Activated CD4-positive, alpha-beta memory T cell treated with anti-CD3 and anti-CD28 coated beads for 36 hours (primary cell): ENCODE results near the gene RHBDD1. TPM values are rescaled to one million over a fixed set of nuclear protein-coding genes. Genes with fewer than 3 reads are reported as not detected.

Source experiments
- CTCF ChIA-PET: fragments of 350-600 bp; sonication (Branson Sonifier 250); formaldehyde crosslinking; loops from one replicate; lab custom pipeline; 2021; ENCODE audit warnings: antibody characterized with exemption, inconsistent platforms; lab: Charles Lee
- POLR2A ChIA-PET: fragments of 350-600 bp; sonication (Branson Sonifier 250); formaldehyde crosslinking; loops from one replicate; lab custom pipeline; 2021; ENCODE audit warnings: antibody characterized with exemption; lab: Charles Lee
- DNase-seq: peaks from one replicate; pipeline ENCODE4 v3.0.0-alpha.2; 2020
- H3K27ac Mint-ChIP-seq: one replicate; pipeline ENCODE4 v1.8.0; 2021; ENCODE audit warnings: mixed read lengths
- H3K27me3 Mint-ChIP-seq: one replicate; pipeline ENCODE4 v1.8.0; 2021; ENCODE audit warnings: mixed read lengths
- H3K36me3 Mint-ChIP-seq: one replicate; pipeline ENCODE4 v1.8.0; 2021; ENCODE audit warnings: mixed read lengths
- H3K4me1 Mint-ChIP-seq: one replicate; pipeline ENCODE4 v1.8.0; 2021; ENCODE audit warnings: low read depth, mixed read lengths
- H3K4me3 Mint-ChIP-seq: one replicate; pipeline ENCODE4 v1.8.0; 2021; ENCODE audit warnings: mild to moderate bottlenecking, mixed read lengths
- H3K9me3 Mint-ChIP-seq: one replicate; pipeline ENCODE4 v1.8.0; 2021; ENCODE audit warnings: mixed read lengths
- intact Hi-C: fragments of 100-400 bp; cut with micrococcal nuclease; formaldehyde crosslinking; loops from one replicate; pipeline ENCODE4 v1.15.1; 2023
- total RNA-seq, 2 experiments: library from RNA; stranded (reverse); gene quantifications; one replicate each; pipeline ENCODE4 v1.2.3, GENCODE V29; 2021

RHBDD1 gene
- total RNA-seq, 2 experiments from 2014 or later = 38.0 to 41.1 TPM

DNA sequence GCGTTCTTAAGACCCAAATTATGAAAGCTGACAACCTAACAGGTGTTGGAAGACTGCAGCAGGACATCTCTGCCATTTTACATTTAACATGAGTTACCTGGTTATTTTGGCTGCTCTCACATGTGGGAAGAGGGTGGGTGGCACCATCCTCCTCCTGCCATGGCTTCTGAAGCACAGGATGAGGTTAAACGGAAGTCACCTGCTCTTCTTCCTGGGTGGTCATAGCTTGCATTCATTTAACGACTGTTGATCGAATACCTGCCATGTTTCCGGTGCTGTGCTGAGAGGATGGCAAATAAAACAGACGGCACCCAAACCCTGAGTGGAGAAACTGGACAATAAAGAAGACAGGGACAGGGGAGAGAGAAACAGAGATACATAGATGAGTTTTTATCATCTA is 118.0 kb downstream of the RHBDD1 start:
- POLR2A ChIA-PET = no interaction called here

DNA sequence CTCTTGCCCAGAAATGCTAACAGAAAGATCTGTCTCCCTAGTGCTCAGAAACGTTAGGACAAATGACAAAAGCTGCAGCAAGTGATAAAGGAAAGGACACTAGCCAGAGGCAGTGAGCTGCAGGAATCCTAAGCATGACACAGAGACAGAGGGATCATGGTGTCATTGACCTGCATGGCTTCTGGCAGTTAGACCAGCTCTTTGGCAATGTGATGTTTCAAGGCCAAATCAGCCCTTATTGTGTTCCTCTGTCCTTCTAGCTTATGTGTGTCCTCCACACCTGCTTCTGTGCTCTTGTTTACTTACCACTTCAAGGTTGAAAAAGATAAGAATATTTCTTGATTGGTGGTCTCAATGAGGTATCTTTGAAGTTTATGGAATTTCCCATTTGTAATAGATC is 120.8 kb downstream of the RHBDD1 start:
- Mint-ChIP-seq H3K27ac (no peak overlapping the region), H3K36me3 (peaks cover 31% of the 10 kb centered on the region), H3K27me3 (no peaks in the 10 kb centered on the region), H3K4me3 (no peak overlapping the region), H3K9me3 (peaks cover 11% of the 10 kb centered on the region), H3K4me1 (peaks cover 6% of the 10 kb centered on the region)
- ChIA-PET CTCF (no interaction called here), POLR2A (no interaction called here)
- intact Hi-C loops = no loop called here
- no peak for DNase-seq

More for the DNA sequence above, 118.0 kb downstream of the RHBDD1 start:
- no peak overlapping the region for H3K4me3 Mint-ChIP-seq
- H3K9me3 Mint-ChIP-seq = peaks cover 9% of the 10 kb centered on the region
- no peak for DNase-seq
- no peaks in the 10 kb centered on the region for H3K27me3 Mint-ChIP-seq
- intact Hi-C loops = no loop called here
- peaks cover 35% of the 10 kb centered on the region for H3K36me3 Mint-ChIP-seq
- no peak overlapping the region for H3K27ac Mint-ChIP-seq
- CTCF ChIA-PET = no interaction called here
- peaks cover 6% of the 10 kb centered on the region for H3K4me1 Mint-ChIP-seq

DNA sequence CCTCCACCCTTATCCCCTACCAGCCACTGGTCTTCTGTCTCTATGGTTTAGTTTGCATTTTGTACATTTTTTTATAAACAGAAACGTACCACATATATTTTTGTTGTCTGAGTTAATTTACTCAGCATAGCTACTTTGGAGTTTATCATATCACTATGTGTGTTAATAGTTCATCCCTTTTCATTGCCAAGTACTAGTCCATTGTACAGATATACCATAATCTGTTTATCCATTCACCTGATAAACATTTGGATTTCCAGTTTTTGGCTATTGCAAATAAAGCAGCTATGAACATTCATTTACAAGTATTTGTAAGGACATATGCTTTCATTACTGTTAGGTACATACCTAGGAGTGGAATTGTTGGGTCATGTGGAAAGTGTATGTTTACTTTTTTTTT is 123.6 kb downstream of the RHBDD1 start:
- no peak overlapping the region for H3K4me3 Mint-ChIP-seq
- ChIA-PET POLR2A (no interaction called here), CTCF (no interaction called here)
- peaks cover 11% of the 10 kb centered on the region for H3K9me3 Mint-ChIP-seq
- DNase-seq = no peak
- peaks cover 30% of the 10 kb centered on the region for H3K36me3 Mint-ChIP-seq
- no peaks in the 10 kb centered on the region for H3K27me3 Mint-ChIP-seq
- intact Hi-C loops = no loop called here
- H3K27ac Mint-ChIP-seq = no peak overlapping the region
- no peaks in the 10 kb centered on the region for H3K4me1 Mint-ChIP-seq

DNA sequence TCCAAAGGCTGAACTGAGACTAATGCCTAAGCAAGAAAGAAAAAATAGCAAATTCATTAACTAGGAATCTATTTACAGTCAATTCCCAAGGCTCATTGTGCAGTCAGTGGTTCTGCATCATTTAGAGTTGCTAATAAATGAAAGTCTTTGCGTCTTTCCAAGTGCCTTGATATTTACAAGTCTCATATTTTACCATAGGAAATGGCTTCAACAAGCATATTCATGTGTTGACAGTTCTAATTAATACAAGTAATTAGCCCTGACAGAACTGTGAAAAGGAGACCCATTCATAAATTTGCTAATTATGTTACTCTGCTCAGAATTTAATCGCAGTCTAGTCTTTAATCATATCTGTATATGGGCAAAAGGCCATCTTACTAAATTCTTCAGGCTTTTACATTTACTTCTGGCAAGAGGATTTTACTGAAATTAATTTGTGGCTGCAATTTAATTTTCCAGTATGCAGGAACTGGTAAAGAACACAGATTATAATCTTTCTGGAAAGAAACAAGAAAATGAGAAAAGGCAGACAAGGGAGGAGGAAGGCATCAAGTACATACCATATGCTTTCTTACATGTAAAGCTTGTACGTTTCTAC is 126.4 kb downstream of the RHBDD1 start:
- no peaks in the 10 kb centered on the region for H3K4me1 Mint-ChIP-seq
- H3K27ac Mint-ChIP-seq = no peak overlapping the region
- POLR2A ChIA-PET = no interaction called here
- intact Hi-C loops = no loop called here
- no peak for DNase-seq
- CTCF ChIA-PET = no interaction called here
- H3K4me3 Mint-ChIP-seq = no peak overlapping the region
- H3K36me3 Mint-ChIP-seq = peaks cover 12% of the 10 kb centered on the region
- no peaks in the 10 kb centered on the region for H3K27me3 Mint-ChIP-seq
- peaks cover 11% of the 10 kb centered on the region for H3K9me3 Mint-ChIP-seq

DNA sequence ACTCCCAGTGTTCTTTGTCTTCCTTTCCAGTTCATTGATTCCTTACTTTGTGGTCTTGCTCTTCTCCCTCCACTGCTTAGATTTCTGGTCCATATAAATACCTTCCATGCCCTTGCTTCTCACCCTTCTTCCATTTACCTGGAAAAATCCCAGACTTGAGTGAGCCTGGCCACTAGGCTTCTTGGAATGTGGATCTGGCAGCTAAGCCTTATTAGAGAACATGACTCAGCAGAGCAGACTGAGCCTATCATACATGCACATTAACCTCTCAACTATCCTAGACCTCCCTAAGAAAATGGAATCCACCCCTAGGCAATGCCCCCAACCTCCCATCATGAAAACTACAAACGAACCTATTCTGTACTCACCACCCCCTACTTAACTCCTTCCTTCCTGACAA is 127.7 kb downstream of the RHBDD1 start:
- intact Hi-C loops = no loop called here
- Mint-ChIP-seq H3K36me3 (peaks cover 5% of the 10 kb centered on the region), H3K27ac (no peak overlapping the region), H3K9me3 (peaks cover 3% of the 10 kb centered on the region), H3K4me1 (no peaks in the 10 kb centered on the region), H3K27me3 (no peaks in the 10 kb centered on the region), H3K4me3 (no peak overlapping the region)
- ChIA-PET POLR2A (no interaction called here), CTCF (no interaction called here)
- DNase-seq = no peak

DNA sequence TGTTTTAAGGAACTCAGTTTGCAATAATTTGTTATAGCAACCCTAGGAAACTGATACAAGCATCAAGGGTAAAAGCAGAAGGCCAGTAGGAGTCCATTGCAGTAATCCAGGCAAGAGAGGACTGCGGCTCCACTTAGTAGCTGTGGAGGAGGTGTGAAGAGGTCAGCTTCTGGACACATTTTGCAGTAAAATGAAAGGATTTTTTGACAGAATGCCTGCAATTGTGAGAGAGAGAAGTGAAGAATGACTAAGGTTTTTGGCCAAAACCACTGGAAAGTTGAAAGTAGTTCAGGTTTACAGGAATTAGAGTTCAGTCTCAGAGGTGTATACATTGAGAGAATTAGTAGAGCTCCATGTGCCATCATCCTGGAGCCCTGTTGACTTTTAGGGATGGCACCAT is 129.5 kb downstream of the RHBDD1 start:
- intact Hi-C loops = no loop called here
- no peak for DNase-seq
- no peaks in the 10 kb centered on the region for H3K9me3 Mint-ChIP-seq
- H3K4me3 Mint-ChIP-seq = no peak overlapping the region
- ChIA-PET POLR2A (no interaction called here), CTCF (no interaction called here)
- H3K4me1 Mint-ChIP-seq = no peaks in the 10 kb centered on the region
- H3K27me3 Mint-ChIP-seq = no peaks in the 10 kb centered on the region
- no peak overlapping the region for H3K27ac Mint-ChIP-seq
- peaks cover 4% of the 10 kb centered on the region for H3K36me3 Mint-ChIP-seq

DNA sequence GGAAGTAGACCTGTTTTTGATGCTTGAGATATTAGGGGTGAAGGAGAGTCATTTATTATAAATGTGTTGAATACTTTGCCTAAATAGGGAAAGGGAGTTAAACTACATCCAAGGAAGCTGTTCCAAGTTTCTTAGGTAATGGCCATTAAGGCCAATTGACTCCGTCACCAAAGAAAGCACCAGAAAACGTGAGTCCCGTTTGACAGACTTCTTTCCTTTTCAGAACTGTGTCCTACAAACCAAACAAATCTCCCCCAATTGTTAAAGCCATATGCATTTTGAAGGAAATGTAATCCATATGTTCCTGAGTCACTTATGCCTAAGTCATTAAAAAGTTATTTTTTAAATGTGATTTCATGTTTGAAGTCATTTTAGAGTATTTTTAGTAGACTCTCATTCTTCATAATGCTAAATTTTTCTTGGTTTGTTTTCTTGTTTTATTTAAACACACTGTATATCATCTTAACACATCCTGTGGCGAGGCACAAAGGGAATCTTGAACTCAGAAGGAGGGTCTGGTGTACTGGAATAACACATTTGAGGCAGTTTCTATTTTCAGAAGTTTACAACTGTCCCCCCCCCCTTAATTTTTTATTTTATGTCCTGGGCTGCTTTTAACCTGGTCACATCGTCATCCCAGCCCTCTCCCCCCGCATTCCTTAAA is 133.7 kb downstream of the RHBDD1 start:
- Mint-ChIP-seq H3K9me3 (no peaks in the 10 kb centered on the region), H3K4me3 (no peak overlapping the region), H3K27ac (no peak overlapping the region), H3K4me1 (peaks cover 4% of the 10 kb centered on the region), H3K36me3 (peaks cover 16% of the 10 kb centered on the region), H3K27me3 (no peaks in the 10 kb centered on the region)
- intact Hi-C loops = no loop called here
- no peak for DNase-seq
- POLR2A ChIA-PET = no interaction called here
- CTCF ChIA-PET = no interaction called here

DNA sequence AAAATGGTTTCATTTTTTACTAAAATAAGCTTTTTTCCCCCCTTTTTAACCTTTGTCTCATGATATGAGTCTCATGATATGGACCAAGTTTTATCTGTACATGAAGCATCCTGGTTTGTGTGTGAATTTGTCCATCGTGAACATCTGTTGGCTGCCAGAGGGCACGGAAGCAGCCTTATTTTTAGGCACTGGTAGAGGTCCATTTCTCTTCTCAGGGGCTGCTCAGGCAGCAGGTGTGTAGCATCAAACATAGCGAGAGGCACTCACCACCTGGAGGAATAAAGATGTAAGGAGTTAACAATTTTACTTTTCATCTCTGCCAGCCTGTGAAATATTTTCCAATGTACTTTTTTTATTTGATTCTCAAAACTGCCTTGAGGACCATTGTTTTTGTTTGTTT is 134.5 kb downstream of the RHBDD1 start:
- no peak for DNase-seq
- Mint-ChIP-seq H3K27me3 (no peaks in the 10 kb centered on the region), H3K36me3 (peaks cover 16% of the 10 kb centered on the region), H3K4me3 (no peak overlapping the region), H3K9me3 (no peaks in the 10 kb centered on the region), H3K4me1 (peaks cover 4% of the 10 kb centered on the region), H3K27ac (no peak overlapping the region)
- CTCF ChIA-PET = no interaction called here
- intact Hi-C loops = no loop called here
- POLR2A ChIA-PET = no interaction called here

DNA sequence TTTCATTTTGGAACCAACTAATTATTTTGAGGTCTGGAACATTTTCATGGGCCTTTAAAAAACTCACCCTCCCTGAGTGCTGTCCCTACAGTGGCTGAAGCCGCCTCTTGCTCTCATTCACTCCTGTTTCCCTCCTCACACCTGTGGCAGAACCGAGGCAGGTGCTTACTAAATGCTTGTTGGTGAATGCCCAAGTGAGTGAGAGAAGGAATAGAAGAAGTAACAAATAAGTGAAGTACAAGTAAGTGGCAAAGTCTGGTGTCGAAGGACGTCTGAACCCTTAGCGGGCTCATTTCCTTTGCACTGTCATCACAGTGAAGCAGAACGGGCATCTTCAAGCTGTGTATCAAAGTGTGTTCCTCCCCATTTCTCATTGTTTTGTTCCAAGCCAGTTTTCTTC is 135.2 kb downstream of the RHBDD1 start:
- ChIA-PET CTCF (no interaction called here), POLR2A (interaction anchor here (0.6 kb wide), 1 partner anchor 9 kb away, joined by 3 read pairs; no protein-coding TSS in a partner anchor)
- Mint-ChIP-seq H3K27ac (no peak overlapping the region), H3K36me3 (peaks cover 16% of the 10 kb centered on the region), H3K4me1 (peaks cover 4% of the 10 kb centered on the region), H3K4me3 (no peak overlapping the region), H3K9me3 (no peaks in the 10 kb centered on the region), H3K27me3 (no peaks in the 10 kb centered on the region)
- no peak for DNase-seq
- intact Hi-C loops = no loop called here

DNA sequence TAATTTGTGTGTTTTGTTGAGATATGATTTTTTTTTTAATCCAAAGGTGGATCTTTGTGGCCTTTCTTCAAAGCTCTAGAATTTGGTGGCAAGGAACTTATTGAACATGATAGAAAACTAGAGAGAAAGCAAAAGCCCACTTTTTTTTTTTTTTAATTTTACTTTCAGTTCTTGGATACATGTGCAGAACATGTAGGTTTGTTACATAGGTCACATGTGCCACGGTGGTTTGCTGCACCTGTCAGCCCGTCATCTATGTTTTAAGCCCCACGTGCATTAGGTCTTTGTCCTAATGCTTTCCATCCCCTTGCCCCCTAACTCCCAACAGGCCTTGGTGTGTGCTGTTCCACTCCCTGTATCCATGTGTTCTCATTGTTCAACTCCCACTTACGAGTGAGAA is 135.9 kb downstream of the RHBDD1 start:
- Mint-ChIP-seq H3K27ac (no peak overlapping the region), H3K4me1 (peaks cover 4% of the 10 kb centered on the region), H3K36me3 (peaks cover 16% of the 10 kb centered on the region), H3K9me3 (no peaks in the 10 kb centered on the region), H3K27me3 (no peaks in the 10 kb centered on the region), H3K4me3 (no peak overlapping the region)
- ChIA-PET POLR2A (interaction anchor here (0.6 kb wide), 1 partner anchor 8 kb away, joined by 3 read pairs; no protein-coding TSS in a partner anchor), CTCF (no interaction called here)
- no peak for DNase-seq
- intact Hi-C loops = no loop called here

DNA sequence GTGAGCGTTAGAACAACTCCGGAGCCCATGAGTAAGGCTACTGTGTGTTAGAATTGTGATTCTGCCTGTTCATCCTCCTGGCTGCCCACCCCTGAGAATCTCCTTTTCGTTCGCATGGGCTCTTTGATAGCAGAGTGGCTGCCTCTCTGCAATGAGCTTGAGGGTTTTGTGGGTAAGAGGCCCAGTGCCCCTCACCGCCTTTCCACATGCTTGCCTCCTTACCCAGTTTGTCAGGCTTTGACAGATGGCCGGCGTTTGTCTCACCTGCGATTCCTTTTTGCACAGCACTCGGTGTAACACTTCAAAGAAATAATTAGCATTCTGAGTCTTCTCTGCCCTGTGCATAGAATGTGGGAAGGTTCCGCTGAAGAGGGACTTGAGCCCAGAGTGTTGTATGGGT is 138.0 kb downstream of the RHBDD1 start:
- H3K4me3 Mint-ChIP-seq = no peak overlapping the region
- CTCF ChIA-PET = no interaction called here
- POLR2A ChIA-PET = no interaction called here
- peaks cover 12% of the 10 kb centered on the region for H3K36me3 Mint-ChIP-seq
- H3K4me1 Mint-ChIP-seq = peaks cover 9% of the 10 kb centered on the region
- no peak overlapping the region for H3K27ac Mint-ChIP-seq
- no peak for DNase-seq
- intact Hi-C loops = no loop called here
- no peaks in the 10 kb centered on the region for H3K27me3 Mint-ChIP-seq
- H3K9me3 Mint-ChIP-seq = no peaks in the 10 kb centered on the region

DNA sequence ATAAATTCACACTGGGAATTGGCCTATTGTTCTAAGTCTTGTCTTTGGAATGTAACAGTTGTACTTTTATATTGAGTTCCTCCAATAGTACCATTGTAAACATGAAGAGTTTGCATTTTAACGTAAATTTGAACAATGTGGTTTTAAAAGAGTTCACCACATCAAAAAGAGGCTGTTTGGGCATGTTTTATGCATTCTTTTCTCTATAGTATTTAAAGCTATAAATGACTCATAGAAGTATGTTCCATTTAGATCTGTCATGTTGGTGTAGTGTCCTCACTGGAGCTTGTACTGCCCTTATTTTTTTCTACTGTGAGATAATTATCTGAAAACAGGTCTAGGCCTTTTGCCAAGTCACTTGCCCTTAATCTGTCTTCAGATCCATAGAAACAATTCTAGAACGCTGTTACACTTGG is 141.9 kb downstream of the RHBDD1 start:
- Mint-ChIP-seq H3K27me3 (no peaks in the 10 kb centered on the region), H3K27ac (no peak overlapping the region), H3K4me1 (peaks cover 5% of the 10 kb centered on the region), H3K36me3 (peaks cover 8% of the 10 kb centered on the region), H3K9me3 (no peaks in the 10 kb centered on the region), H3K4me3 (no peak overlapping the region)
- no peak for DNase-seq
- intact Hi-C loops = no loop called here
- ChIA-PET POLR2A (interaction anchor here (0.5 kb wide), 1 partner anchor 424 kb away, joined by 3 read pairs; no protein-coding TSS in a partner anchor), CTCF (no interaction called here)

DNA sequence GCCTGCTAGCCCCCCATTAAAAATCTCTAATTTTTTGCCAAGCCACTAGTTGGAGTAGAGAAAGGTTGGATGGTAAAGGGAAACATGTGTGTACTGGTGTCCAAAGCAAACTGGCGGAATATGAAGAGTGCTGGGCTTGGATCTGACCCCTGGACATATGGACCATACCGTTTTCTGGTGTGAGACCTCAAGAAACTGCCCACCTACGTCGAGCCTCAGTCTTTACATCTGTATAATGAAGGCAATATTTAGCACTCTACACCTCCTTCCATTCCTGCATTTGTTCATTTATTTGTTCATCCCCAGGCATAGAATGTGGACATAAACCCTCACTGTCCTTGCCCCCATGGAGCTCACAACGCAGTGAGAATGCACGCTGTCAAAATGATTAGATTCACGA is 142.4 kb downstream of the RHBDD1 start:
- Mint-ChIP-seq H3K27ac (no peak overlapping the region), H3K4me3 (no peak overlapping the region), H3K27me3 (no peaks in the 10 kb centered on the region), H3K9me3 (no peaks in the 10 kb centered on the region), H3K4me1 (peaks cover 5% of the 10 kb centered on the region), H3K36me3 (peaks cover 4% of the 10 kb centered on the region)
- POLR2A ChIA-PET = interaction anchor here (0.5 kb wide), 2 partner anchors 247 to 423 kb away, joined by 3 to 5 read pairs; no protein-coding TSS in a partner anchor
- CTCF ChIA-PET = no interaction called here
- DNase-seq = no peak
- intact Hi-C loops = no loop called here
